Omental fat pad (tissue), 4 donors: ENCODE data around the gene TARDBP. TPM values are rescaled to one million over a fixed set of nuclear protein-coding genes. Genes with fewer than 3 reads are reported as not detected.

Source experiments
- ATAC-seq: fragments of 150-250 bp; one replicate; pipeline ENCODE4 v1.9.1; 2016; ENCODE audit warnings: mild to moderate bottlenecking, moderate library complexity; ENCODE audit not compliant: low FRiP score
- DNase-seq: peaks from one replicate; pipeline ENCODE4 v3.0.0-alpha.2; 2019; ENCODE audit warnings: low spot score
- CTCF ChIP-seq, 3 donors: fragments of 450-650 bp; IDR thresholded peaks; one replicate each; pipeline ENCODE4 v1.5.1; 2016 to 2017; ENCODE audit warnings: antibody characterized with exemption in 3 of 3, mild to moderate bottlenecking in 3 of 3, moderate library complexity in 2 of 3
- total RNA-seq, 4 donors: library from RNA; depleted of rRNA; stranded (reverse); fragments of >200 nt; gene quantifications; one replicate each; pipeline ENCODE4 v1.1.0, GENCODE V29; 2016

TARDBP gene
- total RNA-seq, 4 donors from 2014 or later, result 73.8 to 188 (median 124) TPM

GRCh38 chr1:11051781-11052511, 39.5 kb downstream of the TARDBP start:
- DNase-seq (no peak), ATAC-seq (no peak)
- no peak for TF ChIP-seq CTCF (IDR thresholded peaks at IDR 0.05)

DNA sequence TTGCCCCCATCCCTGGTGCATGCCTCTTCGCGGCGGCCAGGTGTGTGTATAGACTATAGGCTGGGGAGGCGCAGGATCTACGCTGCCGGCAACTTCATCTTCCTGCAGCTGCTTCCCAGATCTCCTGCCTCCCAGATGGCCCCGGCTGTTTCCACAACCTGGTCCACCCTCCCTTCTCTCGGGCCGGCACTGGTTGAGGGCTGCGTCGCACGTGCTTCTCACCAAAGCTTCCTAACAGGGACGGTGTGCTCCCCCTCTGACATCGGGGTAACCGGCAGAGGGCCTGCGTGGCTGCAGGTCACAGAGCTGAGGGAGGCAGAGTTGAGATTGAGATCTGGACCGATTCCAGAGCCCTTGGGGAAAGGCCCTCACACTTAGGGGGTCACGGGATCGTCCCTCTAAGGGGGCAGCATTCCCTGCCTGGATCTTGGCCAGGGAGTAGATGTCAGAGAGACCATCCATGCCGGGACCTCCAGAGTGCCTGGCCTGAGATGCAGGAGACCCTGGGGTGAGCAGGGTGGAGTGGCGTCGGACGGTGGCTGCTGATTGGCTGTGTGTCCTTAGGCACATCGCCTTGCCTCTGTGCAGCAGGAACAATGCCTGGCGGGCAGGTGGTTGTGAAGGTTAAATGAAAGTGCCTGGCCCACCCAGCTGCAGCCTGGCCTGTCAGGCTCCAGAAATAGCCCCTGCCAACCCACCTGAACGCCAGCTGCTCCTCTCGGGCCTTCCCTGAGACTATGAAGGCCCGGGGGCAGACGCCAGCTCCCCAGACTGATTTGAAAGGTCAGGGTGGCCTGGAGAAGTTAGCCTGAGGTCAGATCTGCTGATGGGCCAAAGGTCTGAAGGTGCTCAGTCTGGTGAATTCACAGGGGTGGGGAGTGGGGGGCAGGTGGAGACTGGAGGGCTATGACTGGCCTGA, 40.6 kb downstream of the TARDBP start:
- TF ChIP-seq CTCF (IDR thresholded peaks at IDR 0.05), result no peak
- DNase-seq (no peak), ATAC-seq (no peak)

DNA sequence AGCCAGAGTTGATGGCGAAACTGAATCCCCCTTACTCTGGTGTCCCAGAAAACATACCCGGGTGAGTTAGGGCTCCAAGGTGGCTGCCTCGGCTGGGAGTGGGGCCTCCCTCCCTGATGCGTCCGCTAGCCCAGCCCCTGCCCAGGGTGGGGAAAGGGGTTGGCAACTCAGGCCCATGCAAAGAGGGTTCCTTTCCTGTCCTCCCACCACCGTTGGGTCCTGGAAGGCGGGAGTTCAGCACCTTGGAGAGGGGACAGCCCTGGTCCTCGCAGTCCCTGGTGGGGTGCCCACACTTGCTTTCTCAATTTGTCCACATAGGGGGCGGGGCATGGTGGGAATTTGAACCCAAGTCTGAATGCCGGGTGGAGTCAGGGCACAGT, 41.3 kb downstream of the TARDBP start:
- DNase-seq (no peak), ATAC-seq (no peak)
- TF ChIP-seq CTCF (IDR thresholded peaks at IDR 0.05), result no peak

- ATAC-seq, result no peak
- no peak for DNase-seq
- TF ChIP-seq CTCF (IDR thresholded peaks at IDR 0.05), result no peak
These were observed 41.7 kb downstream of the TARDBP start for GRCh38 chr1:11054181-11054580.

DNA sequence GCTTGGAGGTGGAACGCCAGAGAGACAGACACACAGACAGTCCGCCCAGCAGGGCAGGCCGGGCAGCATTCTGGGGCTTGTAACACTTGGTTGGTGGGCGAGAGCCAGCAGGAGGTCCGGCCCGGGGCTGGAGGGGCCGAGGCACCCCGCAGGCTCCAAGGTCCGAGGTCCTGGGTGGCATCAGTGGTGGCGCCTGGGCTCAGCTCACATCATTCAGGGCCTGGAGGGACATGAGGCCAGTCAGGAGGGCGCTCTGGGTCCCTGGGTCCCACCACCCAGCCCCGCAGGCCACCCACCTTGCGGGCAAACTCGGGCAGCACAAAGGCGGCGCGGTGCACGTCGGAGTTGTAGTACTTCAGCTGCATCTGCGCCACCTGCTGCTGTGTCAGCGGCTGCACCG, 42.2 kb downstream of the TARDBP start:
- no peak for DNase-seq
- no peak for TF ChIP-seq CTCF (IDR thresholded peaks at IDR 0.05)
- ATAC-seq, result no peak

- DNase-seq (no peak), ATAC-seq (no peak)
- TF ChIP-seq CTCF (IDR thresholded peaks at IDR 0.05), result no peak
These were observed 43.2 kb downstream of the TARDBP start for GRCh38 chr1:11055676-11056075.
